Gastroesophageal sphincter (tissue), 4 donors: ENCODE measurements around the gene GIPC1. TPM values are rescaled to one million over a fixed set of nuclear protein-coding genes. Genes with fewer than 3 reads are reported as not detected.

Source experiments
- ATAC-seq: fragments of 150-250 bp; one replicate; pipeline ENCODE4 v1.9.1; 2016; ENCODE audit warnings: mild to moderate bottlenecking, moderate library complexity
- H3K27ac ChIP-seq, 4 donors: fragments of 200-600 bp; sonication (generic) in 3 of 4; 1 replicate in 3 of 4; 2 replicates in 1 of 4; pipeline ENCODE4 v1.5.1; 2016 to 2019
- H3K27me3 ChIP-seq: fragments of 200-600 bp; sonication (generic); one replicate; pipeline ENCODE4 v1.5.1; 2019
- H3K36me3 ChIP-seq, 2 donors: fragments of 200-600 bp; sonication (generic); one replicate each; pipeline ENCODE4 v1.5.1; 2019; ENCODE audit warnings: control low read depth in 1 of 2
- H3K4me1 ChIP-seq, 3 donors: fragments of 200-600 bp; sonication (generic); 1 replicate in 2 of 3; 2 replicates in 1 of 3; pipeline ENCODE4 v1.5.1; 2016 to 2019; ENCODE audit warnings: control low read depth in 2 of 3
- H3K4me3 ChIP-seq, 2 donors: fragments of 200-600 bp; sonication (generic); one replicate each; pipeline ENCODE4 v1.5.1; 2019; ENCODE audit warnings: mild to moderate bottlenecking in 1 of 2, moderate library complexity in 1 of 2
- H3K9me3 ChIP-seq, 3 donors: fragments of 200-600 bp; sonication (generic); one replicate each; pipeline ENCODE4 v1.5.1; 2017 to 2019; ENCODE audit warnings: control low read depth in 2 of 3
- CTCF ChIP-seq, 4 experiments: fragments of 200-600 bp in 2 of 4; fragments of 450-650 bp in 2 of 4; sonication (generic) in 1 of 4; IDR thresholded peaks; one replicate each; pipeline ENCODE4 v1.5.1; 2017 to 2019; ENCODE audit warnings: antibody characterized with exemption in 4 of 4, mild to moderate bottlenecking in 2 of 4, moderate library complexity in 2 of 4
- EP300 ChIP-seq: sonication (generic); formaldehyde crosslinking; IDR thresholded peaks from one replicate; pipeline ENCODE4 v1.6.1; 2017; ENCODE audit warnings: antibody characterized with exemption, mild to moderate bottlenecking
- POLR2A ChIP-seq, 2 donors: fragments of 450-650 bp; IDR thresholded peaks; one replicate each; pipeline ENCODE4 v1.6.1; 2017; ENCODE audit warnings: antibody characterized with exemption in 2 of 2, mild to moderate bottlenecking in 2 of 2, moderate library complexity in 1 of 2
- POLR2AphosphoS5 ChIP-seq: sonication (generic); formaldehyde crosslinking; IDR thresholded peaks from one replicate; pipeline ENCODE4 v1.6.1; 2017; ENCODE audit warnings: antibody characterized with exemption
- WGBS, 2 donors: methylation state at CpG; one replicate each; pipeline ENCODE4 v1.1.5; 2018; ENCODE audit warnings: low coverage in 1 of 2; 5-methylcytosine and 5-hydroxymethylcytosine counted together
- total RNA-seq, 4 donors: library from RNA; depleted of rRNA; stranded (reverse); fragments of >200 nt; gene quantifications; one replicate each; pipeline ENCODE4 v1.1.0, GENCODE V29; 2016

Gene GIPC1
- total RNA-seq, 4 donors from 2014 or later: 63.8 to 115 (median 78.3) TPM

- peaks cover 0 to 38% (median 11%) of the 10 kb centered on the region in 3 donors for H3K4me1 ChIP-seq
- no peak for TF ChIP-seq POLR2AphosphoS5
- no peak for TF ChIP-seq EP300
- TF ChIP-seq POLR2A (IDR thresholded peaks at IDR 0.05): no peak
- TF ChIP-seq CTCF (IDR thresholded peaks at IDR 0.05): no peak
- peaks cover 0 to 75% of the 10 kb centered on the region in 2 donors for H3K36me3 ChIP-seq
- no peaks in the 10 kb centered on the region for H3K9me3 ChIP-seq
- no peak for ATAC-seq
- H3K27me3 ChIP-seq: no peaks in the 10 kb centered on the region
- WGBS, 2 donors: 50 to 61% methylated on average over 1 to 2 of the region's 5 CpGs
- H3K4me3 ChIP-seq: no peak overlapping the region
- H3K27ac ChIP-seq: no peak overlapping the region
These were observed 15.2 kb downstream of the GIPC1 start for GRCh38 chr19:14480700-14481079.

- H3K36me3 ChIP-seq: peaks cover 0 to 70% of the 10 kb centered on the region in 2 donors
- H3K9me3 ChIP-seq: no peaks in the 10 kb centered on the region
- peak in 3 of 4 experiments; percentile 73 to 93 (median 74) for TF ChIP-seq CTCF (IDR thresholded peaks at IDR 0.05)
- TF ChIP-seq POLR2A (IDR thresholded peaks at IDR 0.05): no peak
- peak overlapping the region in 2 of 4 donors; percentile 7 to 33 for H3K27ac ChIP-seq
- WGBS, 2 donors: no CpG with 5 or more reads among the region's 43 CpGs
- ATAC-seq: no peak
- H3K4me3 ChIP-seq: no peak overlapping the region
- H3K4me1 ChIP-seq: peaks cover 0 to 43% (median 16%) of the 10 kb centered on the region in 3 donors
- peaks cover 5% of the 10 kb centered on the region for H3K27me3 ChIP-seq
These were observed 15.8 kb downstream of the GIPC1 start for GRCh38 chr19:14479975-14480699.

- Histone ChIP-seq H3K4me1 (peaks cover 0 to 50% (median 19%) of the 10 kb centered on the region in 3 donors), H3K27me3 (peaks cover 12% of the 10 kb centered on the region), H3K27ac (peak overlapping the region in 2 of 4 donors; percentile 7 to 33), H3K4me3 (no peak overlapping the region), H3K36me3 (peaks cover 0 to 63% of the 10 kb centered on the region in 2 donors), H3K9me3 (no peaks in the 10 kb centered on the region)
- TF ChIP-seq POLR2AphosphoS5 (no peak), POLR2A (IDR thresholded peaks at IDR 0.05) (no peak), CTCF (IDR thresholded peaks at IDR 0.05) (no peak), EP300 (no peak)
- WGBS, 2 donors: 60% methylated on average over 2 of the region's 14 CpGs; no CpG with 5 or more reads in 1 of the 2 donors
- ATAC-seq: no peak
These were observed 16.5 kb downstream of the GIPC1 start for GRCh38 chr19:14479309-14479974.

- H3K27ac ChIP-seq: peak overlapping the region in 3 of 4 donors; percentile 37 to 65 (median 55)
- TF ChIP-seq POLR2AphosphoS5 (no peak), CTCF (IDR thresholded peaks at IDR 0.05) (no peak), EP300 (no peak), POLR2A (IDR thresholded peaks at IDR 0.05) (no peak)
- H3K27me3 ChIP-seq: peaks cover 25% of the 10 kb centered on the region
- ATAC-seq: no peak
- peaks cover 0 to 63% (median 19%) of the 10 kb centered on the region in 3 donors for H3K4me1 ChIP-seq
- peaks cover 0 to 57% of the 10 kb centered on the region in 2 donors for H3K36me3 ChIP-seq
- no CpG with 5 or more reads among the region's 24 CpGs for WGBS, 2 donors
- H3K9me3 ChIP-seq: no peaks in the 10 kb centered on the region
- H3K4me3 ChIP-seq: no peak overlapping the region
These were observed 17.8 kb downstream of the GIPC1 start for GRCh38 chr19:14478113-14478545.
